GM18868 (cell line): ENCODE measurements around the gene PIMREG.
A peak's percentile ranks its signal among the peaks of the same experiment; 100 is the strongest.

Experiments used
- ATAC-seq: cut with Tn5 transposase; IDR thresholded peaks from one replicate; pipeline ENCODE4 v1.9.1; 2021; ENCODE audit warnings: mild to moderate bottlenecking, moderate library complexity; ENCODE audit not compliant: unreplicated experiment

The PIMREG gene

DNA sequence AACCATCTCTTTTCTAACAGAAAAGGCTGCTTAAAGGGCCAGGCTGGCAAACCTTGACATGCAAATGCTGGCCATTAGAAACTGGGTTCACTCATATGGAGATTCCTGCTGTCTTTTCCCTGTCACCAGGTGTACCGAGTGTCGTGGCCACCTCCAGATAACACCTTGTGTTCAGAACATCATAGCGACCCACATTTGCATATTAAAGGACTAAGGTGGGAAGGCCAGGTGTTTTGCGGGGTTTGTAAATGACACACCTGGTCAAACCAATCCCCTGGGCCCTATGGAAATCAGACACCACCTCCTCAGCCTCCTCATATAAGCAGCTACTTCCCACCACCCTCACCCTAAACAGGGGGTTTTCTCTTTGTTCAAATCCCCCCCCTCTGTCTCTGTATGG is 6.8 kb upstream of the PIMREG start:
- ATAC-seq, result no peak

DNA sequence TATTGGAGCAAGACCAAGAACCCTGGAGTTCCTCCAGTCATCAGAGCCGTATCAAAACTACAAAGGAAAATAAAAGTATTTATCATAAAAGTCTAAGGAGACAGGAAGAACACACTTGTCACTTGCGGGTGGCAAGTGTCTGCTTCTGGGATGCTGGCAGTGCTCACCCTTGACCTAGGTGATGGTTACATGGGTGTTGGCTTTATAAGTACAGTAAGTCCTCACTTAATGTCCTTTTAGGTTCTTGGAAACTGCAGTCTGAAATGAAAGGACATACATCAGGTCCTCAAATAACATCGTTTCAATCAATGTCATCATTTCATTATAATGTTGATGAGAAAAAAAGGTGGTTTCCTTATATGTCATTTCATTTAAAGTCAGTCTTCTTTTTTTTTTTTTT is 6.3 kb upstream of the PIMREG start:
- ATAC-seq, result no peak

DNA sequence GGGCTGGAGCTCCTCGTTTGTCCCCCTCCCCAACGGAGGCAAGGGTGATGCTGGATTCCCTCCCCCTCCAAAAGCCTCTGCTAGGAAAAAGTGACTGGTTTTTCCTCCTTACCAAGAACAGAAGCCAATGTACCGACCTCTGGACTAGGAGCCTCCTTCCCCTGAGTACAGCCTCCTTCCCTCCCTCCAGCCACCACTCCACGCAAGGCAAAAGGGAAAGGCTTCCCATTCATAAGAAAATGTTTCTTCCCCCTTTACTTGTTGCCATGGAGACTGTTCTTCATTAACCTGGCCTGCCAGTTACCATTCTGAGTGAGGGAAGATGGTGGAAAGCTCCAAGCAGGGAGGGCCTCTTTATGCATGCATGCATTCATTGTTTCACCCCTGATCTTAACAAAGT is 4.3 kb upstream of the PIMREG start:
- no peak for ATAC-seq

DNA sequence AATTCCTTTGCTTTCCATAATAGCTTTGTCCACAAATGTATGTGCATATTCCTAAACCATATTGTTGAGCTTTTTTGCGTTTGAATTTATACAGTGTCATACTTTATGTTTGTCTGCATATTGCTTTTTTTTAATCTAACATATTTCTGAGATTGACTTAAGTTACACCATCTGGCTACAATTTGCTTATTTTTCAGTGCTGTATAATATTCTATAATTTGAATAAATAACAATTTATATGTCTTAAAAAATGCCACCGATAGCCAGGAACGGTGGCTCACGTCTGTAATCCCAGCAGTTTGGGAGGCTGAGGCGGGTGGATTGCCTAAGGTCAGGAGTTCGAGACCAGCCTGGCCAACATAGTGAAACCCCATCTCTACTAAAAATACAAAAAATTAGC is 1.5 kb upstream of the PIMREG start:
- no peak for ATAC-seq

DNA sequence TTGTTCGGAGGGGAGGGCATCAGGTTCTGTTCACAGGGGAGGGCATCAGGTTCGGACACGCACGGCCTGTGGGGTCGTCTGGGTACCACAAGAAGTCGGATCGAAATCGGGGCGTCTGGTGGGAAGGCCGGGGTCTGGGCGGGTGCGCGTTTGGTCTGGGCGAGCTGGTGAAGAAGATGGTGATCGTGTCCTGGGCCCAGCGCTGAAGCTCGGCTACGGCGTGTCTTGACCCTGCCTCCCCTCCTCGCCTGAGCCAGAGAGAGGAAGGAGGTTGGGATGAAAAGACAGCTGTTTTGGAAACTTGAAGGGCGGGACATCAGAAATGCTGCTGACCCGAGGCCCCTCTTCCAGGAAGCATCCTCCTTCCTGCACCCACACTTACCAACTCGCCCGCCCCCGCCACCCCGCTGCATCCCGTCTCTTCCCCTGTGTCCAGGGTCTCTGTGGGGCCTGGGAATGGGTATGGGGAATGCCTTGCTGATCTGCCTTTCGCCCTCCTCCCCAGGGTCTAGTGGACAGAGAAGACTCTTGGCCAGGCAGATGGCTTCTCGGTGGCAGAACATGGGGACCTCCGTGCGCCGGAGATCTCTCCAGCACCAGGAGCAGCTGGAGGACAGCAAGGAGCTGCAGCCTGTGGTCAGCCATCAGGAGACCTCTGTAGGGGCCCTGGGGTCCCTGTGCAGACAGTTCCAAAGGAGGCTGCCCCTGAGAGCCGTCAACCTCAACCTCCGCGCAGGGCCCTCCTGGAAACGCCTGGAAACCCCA is 498 bp downstream of the PIMREG start:
- no peak for ATAC-seq

DNA sequence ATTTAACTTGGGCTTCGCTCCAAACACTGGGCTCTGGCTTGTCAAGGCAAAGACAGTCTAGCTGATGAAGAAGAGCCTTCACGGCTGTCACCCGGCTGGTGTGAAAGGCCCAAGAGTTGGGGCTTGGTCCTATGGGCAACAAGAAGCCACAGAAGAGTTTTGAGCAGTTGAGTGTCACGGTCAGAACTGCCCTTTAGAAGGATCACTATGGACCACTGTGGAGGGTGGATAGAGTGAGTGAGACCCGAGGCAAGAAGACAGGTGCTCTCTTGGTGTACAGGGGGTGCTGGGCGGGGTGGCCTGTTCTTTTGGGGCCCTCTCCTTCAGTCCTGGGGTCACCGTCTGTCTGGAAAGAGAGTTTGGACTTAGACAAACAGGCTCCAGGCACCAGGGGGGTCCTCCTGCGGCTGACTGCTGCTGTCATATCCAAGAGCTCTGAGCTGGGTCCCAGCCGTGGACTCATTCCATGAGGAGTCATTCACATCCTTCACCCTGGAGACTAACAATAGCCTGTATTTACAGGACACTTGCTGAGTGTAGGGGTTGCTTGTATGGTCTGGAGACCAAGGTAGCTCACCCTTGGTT is 2.4 kb downstream of the PIMREG start:
- ATAC-seq, result no peak

DNA sequence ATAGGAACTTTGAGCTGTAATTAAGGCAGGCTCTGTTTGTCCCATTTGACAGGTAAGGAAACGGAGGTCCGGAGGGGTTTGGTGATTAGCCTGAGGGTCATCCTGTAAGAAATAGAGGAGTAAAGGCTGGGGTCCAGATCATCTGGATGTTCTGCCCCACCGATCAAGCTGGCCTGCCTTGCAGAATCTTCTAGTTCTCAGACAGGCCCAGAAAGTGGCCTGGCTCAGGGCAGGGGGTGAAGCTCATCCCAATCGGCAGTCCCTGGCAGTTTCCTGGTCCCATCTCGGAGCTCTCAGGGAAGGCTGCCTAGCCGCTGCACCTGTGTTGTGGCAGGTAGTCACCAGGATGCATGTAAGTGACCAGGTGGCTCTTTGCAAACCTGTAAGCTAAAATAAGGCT is 4.2 kb downstream of the PIMREG start:
- ATAC-seq, result no peak

DNA sequence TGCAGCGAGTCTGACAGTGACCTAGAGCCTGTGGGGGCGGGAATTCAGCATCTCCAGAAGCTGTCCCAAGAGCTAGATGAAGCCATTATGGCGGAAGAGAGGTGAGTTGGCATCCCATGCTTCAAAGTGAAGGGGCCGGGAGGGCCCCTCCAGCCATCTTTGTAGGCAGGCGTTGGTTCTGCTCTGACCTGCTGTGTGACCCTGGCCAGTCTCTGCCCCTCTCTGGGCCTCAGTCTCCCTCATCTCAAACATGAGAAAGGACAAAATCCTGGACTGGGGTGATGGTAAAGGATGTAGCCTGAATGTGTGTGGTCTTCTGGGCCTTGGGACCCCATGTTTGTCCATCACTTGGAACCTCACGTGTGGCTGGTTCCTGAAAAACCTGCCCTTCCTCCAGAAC is 5.1 kb downstream of the PIMREG start:
- no peak for ATAC-seq

DNA sequence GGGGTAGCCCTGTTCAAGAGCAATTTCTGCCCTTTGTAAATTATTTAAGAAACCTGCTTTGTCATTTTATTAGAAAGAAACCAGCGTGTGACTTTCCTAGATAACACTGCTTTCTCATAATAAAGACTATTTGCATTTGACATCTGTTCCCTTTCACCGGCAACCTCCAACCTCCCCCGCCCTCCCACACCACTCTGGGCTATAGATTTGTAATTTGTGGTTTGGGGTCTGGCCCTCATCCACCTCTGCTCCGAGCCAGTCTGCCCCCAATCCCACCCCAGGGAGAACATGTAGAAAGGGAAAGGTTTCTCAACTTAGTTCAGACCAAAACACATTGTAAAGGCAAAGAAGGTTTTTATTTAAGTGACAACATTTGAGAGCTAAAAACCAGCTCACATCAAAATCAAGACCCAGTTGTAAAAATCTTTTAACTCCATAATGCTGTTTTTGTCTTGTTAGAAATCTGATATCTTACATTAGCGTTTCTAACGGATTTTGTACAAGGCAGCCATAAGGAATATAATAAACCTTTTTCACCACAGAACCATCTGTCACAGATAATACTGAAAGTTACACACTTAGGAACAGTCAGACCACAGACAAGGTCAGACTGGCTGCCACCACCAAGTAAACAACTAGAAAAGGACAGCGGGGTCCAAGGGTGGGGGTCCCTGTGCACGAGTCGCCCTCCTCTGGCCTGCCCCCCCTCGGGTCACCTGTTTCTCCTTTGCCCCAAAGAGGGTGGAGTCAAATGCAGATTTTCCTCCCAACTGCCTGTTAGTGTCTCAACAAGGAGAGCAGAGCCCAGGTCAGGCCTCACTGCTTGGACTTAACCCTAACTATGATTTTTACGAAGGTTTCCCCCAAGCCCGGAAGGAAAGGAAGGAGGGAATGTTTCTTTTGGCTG is 6.9 kb downstream of the PIMREG start:
- no peak for ATAC-seq

DNA sequence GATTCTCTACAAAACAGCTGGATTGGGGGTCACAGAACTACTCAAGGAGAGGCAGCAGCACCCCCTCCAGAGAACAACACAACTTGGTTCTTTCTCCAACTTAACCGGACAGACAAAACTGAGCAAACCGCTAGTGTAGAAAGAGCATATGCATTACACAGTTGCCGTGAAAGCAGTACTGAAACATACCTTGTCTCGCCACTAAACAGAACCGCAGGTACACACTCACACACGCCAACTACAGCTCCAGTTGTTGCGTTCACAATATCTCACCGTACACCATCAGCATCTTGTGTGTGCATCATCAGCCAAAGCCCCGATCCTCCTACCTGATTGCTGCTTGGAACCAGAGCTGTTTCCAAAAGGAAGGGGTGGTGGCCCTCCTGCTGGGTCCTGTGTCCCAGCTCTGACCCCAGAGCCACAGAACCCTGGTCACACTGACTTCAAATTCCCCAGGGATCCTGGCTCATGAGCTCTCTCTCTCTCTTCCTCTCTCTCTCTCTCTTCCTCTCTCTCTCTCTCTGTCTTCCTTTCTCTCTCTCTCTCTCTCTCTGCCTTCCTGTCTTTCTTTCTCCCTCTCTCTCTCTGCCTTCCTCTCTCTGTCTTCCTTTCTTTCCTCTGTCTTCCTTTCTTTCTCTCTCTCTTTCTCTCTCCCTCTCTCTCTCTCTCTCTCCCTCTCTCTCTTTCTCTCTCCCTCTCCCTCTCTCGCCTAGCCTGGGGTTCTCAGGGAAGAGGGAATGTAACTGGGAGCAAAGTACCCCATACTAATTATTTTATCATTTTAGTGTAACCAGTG is 8.4 kb downstream of the PIMREG start:
- peak; percentile 42 for ATAC-seq

DNA sequence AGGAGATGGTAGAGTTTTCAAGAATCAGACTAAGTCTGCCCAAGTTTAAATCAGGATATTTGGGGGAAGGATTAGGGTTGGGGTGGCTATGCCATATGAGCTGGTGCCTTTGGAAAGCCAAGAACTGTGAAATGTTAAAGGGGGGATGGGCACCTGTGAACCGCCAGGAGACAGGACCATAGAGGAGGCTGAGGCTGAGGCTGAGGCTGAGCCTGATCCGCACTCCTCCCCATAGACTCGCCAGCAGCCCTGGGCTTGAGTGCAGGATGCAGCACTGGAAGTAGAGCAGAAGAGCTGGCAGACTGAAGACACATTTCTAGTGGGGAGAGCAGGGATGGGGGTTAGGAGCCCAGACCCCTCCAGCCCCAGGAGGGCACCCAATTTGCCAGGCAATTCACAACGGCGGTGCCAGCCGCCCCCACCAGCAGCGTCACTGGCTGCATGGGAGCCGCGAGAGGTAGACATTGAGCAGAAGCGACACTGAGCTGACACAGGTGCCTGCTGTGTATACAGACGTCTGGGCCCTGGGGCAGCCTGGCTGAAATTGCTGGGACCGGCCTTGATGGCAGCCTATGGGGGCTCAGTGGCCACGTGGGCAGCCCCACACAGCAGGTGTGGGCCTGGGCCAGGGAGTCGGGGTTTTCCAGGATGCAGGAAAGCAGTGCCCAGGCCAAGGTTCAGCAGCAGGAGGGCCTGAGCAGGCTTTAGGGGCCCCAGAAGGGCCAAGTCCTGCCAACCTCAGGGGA is 9.2 kb downstream of the PIMREG start:
- ATAC-seq, result no peak

DNA sequence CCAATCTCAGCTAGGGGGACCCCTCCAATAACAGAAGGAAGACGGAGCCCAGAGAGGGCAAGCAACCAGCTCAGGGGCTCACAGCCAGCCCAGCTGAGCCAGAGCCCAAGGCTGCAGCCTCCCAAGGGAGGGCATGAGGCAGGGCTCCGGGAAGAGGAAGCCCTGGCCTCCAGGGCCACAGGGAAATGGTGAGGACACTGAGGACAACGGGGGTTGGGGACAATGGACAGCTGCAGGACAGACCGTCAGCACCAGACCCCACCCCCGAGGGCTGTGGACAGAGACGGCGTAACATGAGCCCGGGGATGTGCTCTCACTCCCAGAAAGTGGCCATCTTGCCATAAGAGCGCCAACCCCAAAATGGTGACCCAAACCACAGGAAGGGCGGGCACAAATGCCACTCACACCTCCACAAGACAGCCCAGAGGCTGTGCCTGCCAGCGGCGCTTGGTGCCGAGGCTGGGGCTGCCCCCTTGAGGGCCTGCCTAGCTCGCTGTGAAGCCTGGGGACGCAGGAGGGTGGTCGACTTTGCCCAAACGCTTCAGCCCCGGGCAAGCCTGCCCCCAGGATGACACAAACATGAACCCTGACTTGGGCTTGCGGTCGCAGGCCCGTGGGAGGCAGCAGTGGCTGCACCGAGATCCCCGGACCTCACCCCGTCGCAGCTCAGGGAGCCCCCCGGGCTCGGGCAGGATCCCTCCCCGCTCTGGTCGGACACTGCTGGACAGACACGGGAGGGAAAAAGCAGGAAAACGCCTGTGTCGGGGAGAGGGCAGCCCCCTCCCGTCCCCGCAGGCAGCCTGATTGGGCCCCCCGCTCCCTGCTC is 10.5 kb downstream of the PIMREG start:
- no peak for ATAC-seq

DNA sequence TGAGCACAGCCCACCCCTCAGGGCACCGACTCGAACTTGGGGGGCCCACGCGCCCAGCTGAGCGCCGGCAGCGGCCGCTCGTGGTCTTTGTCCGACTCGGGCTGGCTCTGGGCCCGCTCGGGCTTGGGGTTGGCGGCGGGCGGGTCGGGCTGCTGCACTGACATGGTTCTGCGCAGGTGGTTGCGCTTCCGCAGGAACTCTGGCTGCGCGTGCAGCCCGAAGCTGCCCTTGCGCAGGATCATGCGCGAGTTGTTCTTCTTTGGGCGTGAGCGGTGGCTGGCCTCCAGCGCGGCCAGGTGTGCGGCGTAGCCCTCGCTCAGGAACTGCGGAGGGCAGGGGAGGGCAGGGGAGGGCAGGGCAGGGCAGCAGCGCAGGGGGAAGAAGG is 11.1 kb downstream of the PIMREG start:
- ATAC-seq, result no peak

DNA sequence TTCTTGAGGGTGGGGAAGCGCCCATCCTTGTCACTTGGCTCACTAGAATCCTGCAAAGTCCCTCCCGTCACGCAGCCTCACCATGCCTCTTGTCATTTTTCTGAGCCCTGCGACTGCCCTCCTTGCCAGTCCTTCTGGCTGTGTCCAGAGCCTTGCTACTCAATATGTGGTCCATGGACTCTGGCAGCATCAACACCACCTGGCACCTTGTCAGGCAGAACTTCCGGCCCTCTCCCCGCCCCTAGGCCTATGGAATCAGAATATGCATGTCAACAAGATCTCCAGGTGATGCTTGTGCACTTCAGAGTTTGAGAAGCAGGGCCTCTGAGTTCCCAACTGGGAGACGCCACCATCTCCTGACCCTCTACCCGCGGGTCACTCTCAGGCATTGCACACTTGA is 12.1 kb downstream of the PIMREG start:
- ATAC-seq, result no peak

DNA sequence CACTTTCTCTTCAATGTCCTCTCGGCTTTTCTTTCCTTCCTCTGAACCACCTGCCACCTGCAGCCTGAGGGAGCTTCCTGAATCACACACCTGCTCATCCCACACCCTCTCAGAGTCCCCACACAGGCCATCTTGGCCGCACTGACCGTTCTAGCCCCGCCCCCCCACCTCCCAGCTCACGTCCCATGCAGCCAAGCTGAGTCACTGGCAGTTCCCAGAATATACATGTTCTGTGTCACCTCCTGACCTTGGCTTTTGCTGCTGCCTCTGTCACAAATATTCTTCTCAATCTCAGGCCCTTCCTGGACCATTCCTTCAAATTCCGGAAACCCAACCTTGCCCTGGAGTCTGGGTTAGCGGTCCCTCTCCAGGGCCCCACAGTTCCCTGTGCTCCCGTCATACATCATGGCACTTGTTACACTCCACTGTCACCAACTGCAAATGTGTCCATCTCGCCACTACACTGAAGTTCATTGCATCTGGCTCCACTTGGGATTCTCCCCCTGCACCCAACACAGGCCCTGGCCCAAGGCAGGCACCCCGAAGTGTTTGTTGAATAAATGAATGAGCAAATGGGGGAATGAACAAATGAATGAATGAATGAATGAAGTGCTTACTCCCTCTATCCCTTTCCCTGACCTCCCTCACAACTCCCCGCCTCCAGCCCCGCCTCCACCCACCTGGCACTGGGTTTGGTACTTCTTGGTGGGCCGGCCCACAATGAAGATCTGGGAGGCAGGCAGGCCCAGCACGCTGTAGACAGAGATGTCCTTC is 12.8 kb downstream of the PIMREG start:
- no peak for ATAC-seq

DNA sequence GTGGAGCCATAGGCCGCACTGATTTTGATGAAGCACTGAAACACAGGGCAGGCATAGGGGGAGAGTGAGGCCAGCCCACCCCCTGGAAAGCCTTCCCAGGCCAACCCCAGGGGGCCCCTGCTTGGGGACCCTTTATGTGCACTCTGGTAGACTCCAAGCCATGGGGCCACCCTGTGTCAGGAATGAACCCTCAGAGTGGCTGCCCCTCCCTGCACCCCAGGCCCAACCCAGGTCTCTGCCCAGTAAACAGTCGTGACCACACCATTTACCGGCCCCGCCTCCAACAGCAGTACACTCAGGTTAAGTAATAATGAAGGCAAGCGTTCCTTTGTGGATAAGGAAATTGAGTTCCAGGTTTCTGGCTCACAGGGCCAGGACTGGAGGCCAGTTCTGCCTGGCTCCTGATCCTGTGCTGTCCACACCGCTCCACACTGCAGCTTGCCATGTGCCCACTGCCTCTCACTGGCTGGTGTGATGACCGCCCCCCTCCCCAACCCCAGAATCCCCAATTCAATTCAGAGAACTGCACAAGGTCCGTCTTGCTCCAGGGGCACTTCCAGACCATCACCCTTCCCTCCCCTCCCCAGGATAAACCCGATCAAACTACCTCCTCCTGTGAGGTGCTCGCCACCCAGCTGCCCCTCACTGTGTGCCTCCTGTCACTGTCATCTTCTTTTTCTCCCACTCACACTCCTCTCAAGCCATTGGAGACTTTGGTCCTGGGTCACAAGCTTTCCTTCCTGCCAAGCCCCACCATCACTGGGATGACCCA is 13.6 kb downstream of the PIMREG start:
- ATAC-seq, result no peak

DNA sequence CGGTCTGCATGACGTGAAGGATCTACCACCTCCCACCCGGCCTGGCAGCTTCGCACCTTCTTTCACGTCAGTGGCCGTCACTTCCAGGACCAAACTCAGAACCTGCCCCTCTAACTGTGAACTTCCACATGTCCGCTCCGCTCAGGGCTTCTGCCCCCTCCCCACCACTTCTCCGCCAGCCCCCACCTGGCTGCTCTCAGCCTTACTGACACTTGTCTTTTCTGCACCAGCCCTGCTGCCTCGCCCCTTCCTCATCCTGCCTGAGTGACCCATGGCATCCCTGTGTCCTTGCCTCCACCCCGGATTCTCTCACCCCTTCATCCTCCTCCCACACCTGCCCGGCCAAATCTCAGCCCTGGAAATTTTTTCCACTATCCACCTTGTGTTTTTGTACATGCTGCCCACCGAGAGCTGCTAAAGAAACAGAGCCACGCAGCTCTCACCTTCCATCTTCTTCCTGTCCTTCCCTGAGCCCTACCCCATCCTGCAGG is 14.2 kb downstream of the PIMREG start:
- ATAC-seq, result no peak
